WTC11 (cell line): ENCODE data around the gene PRDX2.

Source experiments
- TF ChIP-seq, protein P1 (sequence below): fragments of 200-600 bp; IDR thresholded peaks from 2 replicates; pipeline ENCODE4 v1.8.0; 2022; ENCODE audit warnings: antibody characterized with exemption
- TF ChIP-seq, protein P2 (sequence below): sonication (generic); formaldehyde crosslinking; IDR thresholded peaks from 2 replicates; pipeline ENCODE4 v1.8.1; 2023; ENCODE audit warnings: mild to moderate bottlenecking, moderate library complexity, missing genetic modification reagents

DNA sequence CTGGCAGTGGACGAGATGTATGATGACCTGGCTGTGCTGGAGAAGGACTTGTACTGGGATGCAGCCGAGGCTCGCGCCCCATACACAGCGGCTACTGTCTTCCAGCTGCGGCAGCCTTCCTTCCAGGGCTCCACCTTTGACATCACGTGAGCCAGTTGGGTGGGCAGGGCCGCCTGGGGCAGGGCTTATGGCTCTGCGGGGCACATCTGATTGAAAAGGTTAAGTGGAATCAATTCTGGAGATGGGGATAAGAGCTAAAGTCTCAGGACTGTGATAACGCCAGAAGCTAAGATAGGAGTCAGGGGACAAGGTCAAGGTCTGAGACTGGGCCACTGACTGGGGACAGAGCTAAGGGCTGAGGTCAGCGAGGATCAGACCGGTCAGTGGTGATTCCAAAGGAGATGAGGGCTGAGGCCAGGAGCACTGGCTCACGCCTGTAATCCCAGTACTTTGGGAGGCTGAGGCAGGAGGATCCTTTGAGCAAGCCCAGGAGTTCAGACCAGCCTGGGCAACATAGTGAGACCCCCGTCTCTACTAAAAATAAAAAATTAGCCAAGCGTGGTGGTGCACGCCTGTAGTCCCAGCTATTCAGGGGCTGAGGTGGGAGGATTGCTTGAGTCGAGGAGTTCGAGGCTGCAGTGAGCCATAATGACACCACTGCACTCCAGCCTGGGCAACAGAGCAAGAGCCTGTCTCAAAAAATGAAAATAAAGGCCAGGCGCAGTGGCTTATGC lies 45.3 kb downstream of the PRDX2 start:
- TF ChIP-seq, protein P1, sequence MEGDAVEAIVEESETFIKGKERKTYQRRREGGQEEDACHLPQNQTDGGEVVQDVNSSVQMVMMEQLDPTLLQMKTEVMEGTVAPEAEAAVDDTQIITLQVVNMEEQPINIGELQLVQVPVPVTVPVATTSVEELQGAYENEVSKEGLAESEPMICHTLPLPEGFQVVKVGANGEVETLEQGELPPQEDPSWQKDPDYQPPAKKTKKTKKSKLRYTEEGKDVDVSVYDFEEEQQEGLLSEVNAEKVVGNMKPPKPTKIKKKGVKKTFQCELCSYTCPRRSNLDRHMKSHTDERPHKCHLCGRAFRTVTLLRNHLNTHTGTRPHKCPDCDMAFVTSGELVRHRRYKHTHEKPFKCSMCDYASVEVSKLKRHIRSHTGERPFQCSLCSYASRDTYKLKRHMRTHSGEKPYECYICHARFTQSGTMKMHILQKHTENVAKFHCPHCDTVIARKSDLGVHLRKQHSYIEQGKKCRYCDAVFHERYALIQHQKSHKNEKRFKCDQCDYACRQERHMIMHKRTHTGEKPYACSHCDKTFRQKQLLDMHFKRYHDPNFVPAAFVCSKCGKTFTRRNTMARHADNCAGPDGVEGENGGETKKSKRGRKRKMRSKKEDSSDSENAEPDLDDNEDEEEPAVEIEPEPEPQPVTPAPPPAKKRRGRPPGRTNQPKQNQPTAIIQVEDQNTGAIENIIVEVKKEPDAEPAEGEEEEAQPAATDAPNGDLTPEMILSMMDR, result no peak
- TF ChIP-seq, protein P2, sequence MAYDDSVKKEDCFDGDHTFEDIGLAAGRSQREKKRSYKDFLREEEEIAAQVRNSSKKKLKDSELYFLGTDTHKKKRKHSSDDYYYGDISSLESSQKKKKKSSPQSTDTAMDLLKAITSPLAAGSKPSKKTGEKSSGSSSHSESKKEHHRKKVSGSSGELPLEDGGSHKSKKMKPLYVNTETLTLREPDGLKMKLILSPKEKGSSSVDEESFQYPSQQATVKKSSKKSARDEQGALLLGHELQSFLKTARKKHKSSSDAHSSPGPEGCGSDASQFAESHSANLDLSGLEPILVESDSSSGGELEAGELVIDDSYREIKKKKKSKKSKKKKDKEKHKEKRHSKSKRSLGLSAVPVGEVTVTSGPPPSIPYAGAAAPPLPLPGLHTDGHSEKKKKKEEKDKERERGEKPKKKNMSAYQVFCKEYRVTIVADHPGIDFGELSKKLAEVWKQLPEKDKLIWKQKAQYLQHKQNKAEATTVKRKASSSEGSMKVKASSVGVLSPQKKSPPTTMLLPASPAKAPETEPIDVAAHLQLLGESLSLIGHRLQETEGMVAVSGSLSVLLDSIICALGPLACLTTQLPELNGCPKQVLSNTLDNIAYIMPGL (CRISPR knock-in tag), result no peak
